Nephron progenitor cell (in vitro differentiated cells): ENCODE measurements around the gene ERC1.

ENCODE experiments used
- DNase-seq: peaks from one replicate; pipeline ENCODE4 v3.0.0; 2021
- H3K27ac Mint-ChIP-seq: 2 replicates; pipeline ENCODE4 v1.8.0; 2021; ENCODE audit warnings: mild to moderate bottlenecking, moderate library complexity, mixed read lengths
- H3K27me3 Mint-ChIP-seq: 2 replicates; pipeline ENCODE4 v1.8.0; 2021; ENCODE audit warnings: mild to moderate bottlenecking, low read depth, mixed read lengths; ENCODE audit not compliant: poor library complexity
- H3K36me3 Mint-ChIP-seq: 2 replicates; pipeline ENCODE4 v1.8.0; 2021; ENCODE audit warnings: low read depth, mixed read lengths
- H3K4me1 Mint-ChIP-seq: 2 replicates; pipeline ENCODE4 v1.8.0; 2021; ENCODE audit warnings: mixed read lengths
- H3K4me3 Mint-ChIP-seq: 2 replicates; pipeline ENCODE4 v1.8.0; 2021; ENCODE audit warnings: mild to moderate bottlenecking, moderate library complexity, mixed read lengths
- H3K9me3 Mint-ChIP-seq: 2 replicates; pipeline ENCODE4 v1.8.0; 2021; ENCODE audit warnings: mild to moderate bottlenecking, moderate library complexity, mixed read lengths
- TF ChIP-seq, protein P1 (sequence below): fragments of 200-600 bp; sonication (generic); IDR thresholded peaks from 2 replicates; pipeline ENCODE4 v1.5.0; 2021; ENCODE audit warnings: antibody characterized with exemption

Gene ERC1

DNA sequence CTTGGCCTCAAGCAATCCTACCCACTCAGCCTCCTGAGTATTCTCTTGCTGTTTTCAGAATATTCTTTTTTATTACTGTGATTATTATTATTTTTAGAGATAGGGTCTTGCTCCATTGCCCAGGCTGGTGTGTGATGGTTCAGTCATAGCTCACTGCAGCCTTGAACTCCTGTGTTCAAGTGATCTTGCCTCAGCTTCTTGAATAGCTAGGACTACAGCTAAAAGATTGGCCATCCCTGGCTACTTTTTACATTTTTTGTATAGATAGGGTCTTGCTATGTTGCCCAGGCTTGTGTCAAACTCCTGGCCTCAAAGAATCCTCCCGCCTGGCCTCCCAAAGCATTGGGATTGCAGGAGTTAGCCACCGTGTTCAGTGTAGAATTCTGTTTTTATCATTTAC, 73.3 kb downstream of the ERC1 start:
- no peak for DNase-seq
- TF ChIP-seq, protein P1, sequence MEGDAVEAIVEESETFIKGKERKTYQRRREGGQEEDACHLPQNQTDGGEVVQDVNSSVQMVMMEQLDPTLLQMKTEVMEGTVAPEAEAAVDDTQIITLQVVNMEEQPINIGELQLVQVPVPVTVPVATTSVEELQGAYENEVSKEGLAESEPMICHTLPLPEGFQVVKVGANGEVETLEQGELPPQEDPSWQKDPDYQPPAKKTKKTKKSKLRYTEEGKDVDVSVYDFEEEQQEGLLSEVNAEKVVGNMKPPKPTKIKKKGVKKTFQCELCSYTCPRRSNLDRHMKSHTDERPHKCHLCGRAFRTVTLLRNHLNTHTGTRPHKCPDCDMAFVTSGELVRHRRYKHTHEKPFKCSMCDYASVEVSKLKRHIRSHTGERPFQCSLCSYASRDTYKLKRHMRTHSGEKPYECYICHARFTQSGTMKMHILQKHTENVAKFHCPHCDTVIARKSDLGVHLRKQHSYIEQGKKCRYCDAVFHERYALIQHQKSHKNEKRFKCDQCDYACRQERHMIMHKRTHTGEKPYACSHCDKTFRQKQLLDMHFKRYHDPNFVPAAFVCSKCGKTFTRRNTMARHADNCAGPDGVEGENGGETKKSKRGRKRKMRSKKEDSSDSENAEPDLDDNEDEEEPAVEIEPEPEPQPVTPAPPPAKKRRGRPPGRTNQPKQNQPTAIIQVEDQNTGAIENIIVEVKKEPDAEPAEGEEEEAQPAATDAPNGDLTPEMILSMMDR, result no peak
- Mint-ChIP-seq H3K27me3 (peaks cover 2% of the 10 kb centered on the region), H3K9me3 (peaks cover 61% of the 10 kb centered on the region), H3K4me3 (no peak overlapping the region), H3K27ac (no peak overlapping the region), H3K36me3 (peaks cover 66% of the 10 kb centered on the region), H3K4me1 (no peaks in the 10 kb centered on the region)

DNA sequence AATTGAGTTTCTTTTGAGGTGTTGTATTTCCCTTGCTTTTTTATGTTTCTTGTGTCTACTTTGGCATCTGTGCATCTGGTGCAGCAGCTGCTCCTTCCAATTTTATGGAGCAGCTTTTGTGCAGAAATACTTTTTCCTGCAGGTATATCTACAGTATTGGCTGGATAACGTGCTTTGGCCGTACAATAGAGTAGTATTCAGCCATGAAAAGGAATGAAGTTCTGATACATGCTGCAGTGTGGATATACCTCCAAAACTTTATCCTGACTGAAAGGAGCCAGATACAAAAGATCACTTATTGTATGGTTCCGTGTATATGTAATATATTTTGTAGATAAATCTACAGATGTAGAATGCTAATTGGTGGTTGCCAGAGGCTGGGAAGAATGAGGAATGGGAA, 74.6 kb downstream of the ERC1 start:
- H3K27ac Mint-ChIP-seq, result no peak overlapping the region
- peaks cover 2% of the 10 kb centered on the region for H3K27me3 Mint-ChIP-seq
- no peaks in the 10 kb centered on the region for H3K4me1 Mint-ChIP-seq
- no peak overlapping the region for H3K4me3 Mint-ChIP-seq
- H3K9me3 Mint-ChIP-seq, result peaks cover 49% of the 10 kb centered on the region
- H3K36me3 Mint-ChIP-seq, result peaks cover 54% of the 10 kb centered on the region
- TF ChIP-seq, protein P1, result no peak
- DNase-seq, result no peak

DNA sequence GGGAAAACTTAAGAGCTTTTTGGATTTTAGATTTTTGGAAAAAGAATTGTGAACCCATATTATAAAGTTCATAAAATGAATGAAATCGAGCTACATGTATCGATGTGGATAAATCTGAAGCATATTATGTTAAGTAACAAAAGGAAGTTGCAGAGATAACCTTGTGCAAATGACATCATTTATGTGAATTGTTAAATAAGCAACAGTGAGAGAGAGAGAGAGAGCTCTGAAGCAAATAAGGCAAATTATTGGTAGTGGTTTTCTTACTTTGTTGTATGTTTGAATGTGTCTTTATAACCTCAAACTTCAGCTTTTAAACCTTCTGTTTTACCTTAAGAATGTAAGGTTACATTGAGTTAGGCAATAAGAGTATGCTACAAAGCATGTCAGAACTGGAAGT, 78.8 kb downstream of the ERC1 start:
- Mint-ChIP-seq H3K27ac (no peak overlapping the region), H3K9me3 (peaks cover 9% of the 10 kb centered on the region), H3K36me3 (peaks cover 18% of the 10 kb centered on the region), H3K4me1 (no peaks in the 10 kb centered on the region), H3K4me3 (no peak overlapping the region), H3K27me3 (peaks cover 2% of the 10 kb centered on the region)
- TF ChIP-seq, protein P1, result no peak
- DNase-seq, result no peak

DNA sequence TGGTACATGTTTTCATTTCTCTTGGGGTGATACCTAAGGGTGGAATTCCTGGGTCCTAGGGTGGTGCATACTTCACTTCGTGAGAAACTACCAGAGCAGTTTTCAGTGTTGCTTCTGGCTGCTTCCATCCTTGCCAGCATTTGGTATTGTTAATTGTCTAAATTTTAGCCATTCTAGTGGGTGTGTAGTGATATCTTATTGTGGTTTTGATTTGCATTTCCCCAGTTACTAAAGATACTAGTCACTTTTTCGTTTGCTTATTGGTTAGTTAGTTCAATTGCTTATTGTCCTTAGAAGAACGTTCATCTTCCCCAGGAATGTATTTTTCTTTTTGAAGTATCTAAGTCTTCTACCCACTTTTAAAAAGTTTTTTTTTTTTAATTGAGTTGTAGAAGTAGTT, 80.2 kb downstream of the ERC1 start:
- Mint-ChIP-seq H3K4me1 (no peaks in the 10 kb centered on the region), H3K9me3 (no peaks in the 10 kb centered on the region), H3K4me3 (no peak overlapping the region)

DNA sequence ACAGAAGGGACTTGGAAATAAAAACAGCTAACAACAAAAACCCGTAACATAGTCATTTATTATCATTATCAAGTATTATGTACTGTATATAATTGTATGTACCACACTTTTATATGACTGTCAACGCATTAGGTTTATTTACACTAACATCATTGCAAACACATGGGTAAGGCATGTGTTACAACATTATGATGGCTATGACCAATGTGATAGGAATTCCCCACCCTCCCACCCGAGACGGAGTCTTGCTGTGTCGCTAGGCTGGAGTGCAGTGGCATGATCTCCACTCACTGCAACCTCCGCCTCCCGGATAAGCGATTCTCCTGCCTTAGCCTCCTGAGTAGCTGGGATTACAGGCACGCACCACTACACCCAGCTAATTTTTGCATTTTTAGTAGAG, 82.6 kb downstream of the ERC1 start:
- no peak for DNase-seq
- Mint-ChIP-seq H3K27me3 (no peaks in the 10 kb centered on the region), H3K27ac (no peak overlapping the region), H3K4me3 (no peak overlapping the region), H3K36me3 (peaks cover 10% of the 10 kb centered on the region), H3K4me1 (no peaks in the 10 kb centered on the region), H3K9me3 (no peaks in the 10 kb centered on the region)
- TF ChIP-seq, protein P1, result no peak

More for the DNA sequence above, 80.2 kb downstream of the ERC1 start:
- TF ChIP-seq, protein P1, result no peak
- peaks cover 6% of the 10 kb centered on the region for H3K36me3 Mint-ChIP-seq
- H3K27ac Mint-ChIP-seq, result no peak overlapping the region
- no peak for DNase-seq
- no peaks in the 10 kb centered on the region for H3K27me3 Mint-ChIP-seq

DNA sequence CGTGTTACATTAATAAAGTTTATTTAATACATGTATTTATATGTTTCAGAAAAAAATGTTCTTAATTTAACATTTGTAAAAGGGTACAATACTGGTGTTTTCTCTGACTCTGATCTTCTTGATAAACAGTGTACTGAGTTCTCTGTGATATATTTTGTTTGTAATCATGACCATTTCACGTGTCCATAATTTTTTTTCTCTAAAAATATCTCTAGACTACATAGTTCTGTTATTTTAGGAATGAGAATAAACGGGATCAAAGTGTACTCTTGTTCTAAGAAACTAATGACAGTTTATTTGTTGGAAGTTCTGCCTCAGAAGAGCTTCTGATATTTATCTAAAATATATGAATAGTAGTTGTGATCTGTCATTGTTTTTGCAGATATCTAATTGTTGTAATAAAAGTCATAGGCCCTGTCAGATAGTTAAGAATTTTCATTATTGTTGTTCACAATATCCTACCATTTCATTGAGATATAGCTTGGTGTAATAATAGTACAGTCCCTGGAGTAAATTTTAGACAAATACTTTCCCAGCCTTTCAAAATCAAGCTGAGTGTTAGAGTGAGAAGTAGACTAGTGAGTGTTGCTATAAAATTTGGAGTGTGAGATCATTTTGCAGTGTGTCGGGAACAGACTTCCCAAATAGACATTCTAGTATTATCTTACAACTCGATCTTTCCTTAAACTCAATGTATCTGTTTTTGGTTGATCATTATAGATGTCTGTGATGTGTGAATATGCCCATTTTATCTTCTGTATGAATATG, 86.2 kb downstream of the ERC1 start:
- no peak for DNase-seq
- no peaks in the 10 kb centered on the region for H3K4me1 Mint-ChIP-seq
- TF ChIP-seq, protein P1, result no peak
- H3K4me3 Mint-ChIP-seq, result no peak overlapping the region
- H3K36me3 Mint-ChIP-seq, result peaks cover 26% of the 10 kb centered on the region
- peak overlapping the region; percentile 15 for H3K27ac Mint-ChIP-seq
- peaks cover 9% of the 10 kb centered on the region for H3K9me3 Mint-ChIP-seq
- H3K27me3 Mint-ChIP-seq, result peaks cover 3% of the 10 kb centered on the region
